DMS79 treated with DMSO at 0.1 percent for 48 hours (cell line): Measurements from ENCODE around the gene PPP1R16B.

ENCODE experiments used
- DNase-seq: peaks from one replicate; lab custom pipeline; 2025; lab: John Stamatoyannopoulos, UW

Gene PPP1R16B

DNA sequence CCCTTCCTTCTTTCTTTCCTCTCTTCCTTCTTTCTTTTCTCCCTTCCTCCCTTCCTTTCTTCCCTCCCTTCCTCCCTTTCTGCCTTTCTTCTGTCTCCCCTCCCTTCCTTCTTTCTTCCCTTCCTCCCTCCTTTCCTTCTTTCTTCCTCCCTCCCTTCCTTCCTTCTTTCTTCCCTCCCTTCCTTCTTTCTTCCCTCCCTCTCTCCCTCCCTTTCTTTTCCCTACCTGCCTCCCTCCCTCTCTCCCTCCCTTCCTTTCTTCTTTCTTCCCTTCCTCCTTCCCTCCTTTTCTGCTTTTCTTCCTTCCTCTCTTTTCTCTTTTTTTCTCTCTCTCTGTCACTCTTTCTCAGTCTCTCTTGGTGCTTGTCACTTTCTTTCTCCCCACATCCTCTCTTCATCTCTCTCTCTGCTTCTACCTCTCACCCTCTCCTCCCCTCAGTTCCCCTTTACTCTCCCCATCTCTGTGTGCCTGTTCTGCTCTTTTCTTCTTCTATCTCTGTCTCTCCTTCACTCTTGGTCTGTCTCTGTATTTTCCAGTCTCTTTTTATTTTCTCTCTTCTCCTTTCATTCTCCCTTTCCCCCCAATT is 90.6 kb downstream of the PPP1R16B start:
- no peak for DNase-seq

DNA sequence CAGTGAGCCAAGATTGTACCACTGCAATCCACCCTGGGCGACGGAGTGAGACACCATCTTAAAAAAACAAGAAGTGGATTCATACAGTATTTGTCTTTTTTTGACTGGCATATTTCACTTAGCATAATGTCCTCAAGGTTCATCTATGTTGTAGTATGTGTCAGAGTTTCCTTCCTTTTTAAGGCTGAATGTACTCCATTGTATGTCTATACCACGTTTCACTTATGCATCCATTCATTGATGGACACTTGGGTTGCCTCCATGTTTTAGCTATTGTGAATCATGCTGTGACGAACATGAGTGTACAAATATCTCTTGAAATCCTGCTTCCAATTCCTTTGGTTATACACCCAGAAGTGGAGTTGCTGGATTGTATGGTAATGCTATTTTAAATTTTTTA is 91.8 kb downstream of the PPP1R16B start:
- DNase-seq, result no peak

DNA sequence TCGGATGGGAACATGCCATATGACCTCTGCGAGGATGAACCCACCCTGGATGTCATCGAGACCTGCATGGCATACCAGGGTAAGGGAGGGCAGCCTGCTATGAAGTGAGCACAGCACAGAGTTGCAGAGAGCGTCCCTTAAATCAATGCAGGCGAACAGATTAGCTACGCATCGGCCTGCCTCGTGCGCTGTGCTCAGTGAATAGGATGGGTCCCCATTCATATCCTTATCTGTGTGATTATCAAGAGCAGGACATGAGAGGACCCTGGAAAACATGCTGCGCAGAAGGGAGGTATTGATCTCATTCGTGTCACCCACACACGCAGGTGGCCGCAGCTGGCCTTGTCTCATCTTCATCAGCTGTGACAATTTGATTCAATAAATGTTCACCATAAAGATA is 95.1 kb downstream of the PPP1R16B start:
- no peak for DNase-seq

DNA sequence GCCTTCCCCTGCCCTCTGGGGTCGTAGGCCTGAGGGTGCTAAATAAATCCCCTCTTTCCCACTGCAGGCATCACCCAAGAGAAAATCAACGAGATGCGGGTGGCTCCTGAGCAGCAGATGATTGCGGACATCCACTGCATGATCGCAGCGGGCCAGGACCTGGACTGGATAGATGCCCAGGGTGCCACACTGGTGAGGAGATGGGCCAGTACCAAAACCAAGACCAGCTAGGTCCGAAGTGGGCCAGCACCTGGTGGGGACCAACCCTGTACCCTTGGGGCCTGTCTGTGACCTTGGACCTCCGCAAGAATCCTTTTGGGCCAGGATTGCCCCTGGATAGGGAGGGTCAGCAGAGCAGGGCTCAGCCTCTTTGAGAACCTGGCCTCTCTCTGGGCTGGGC is 97.1 kb downstream of the PPP1R16B start:
- DNase-seq, result no peak

DNA sequence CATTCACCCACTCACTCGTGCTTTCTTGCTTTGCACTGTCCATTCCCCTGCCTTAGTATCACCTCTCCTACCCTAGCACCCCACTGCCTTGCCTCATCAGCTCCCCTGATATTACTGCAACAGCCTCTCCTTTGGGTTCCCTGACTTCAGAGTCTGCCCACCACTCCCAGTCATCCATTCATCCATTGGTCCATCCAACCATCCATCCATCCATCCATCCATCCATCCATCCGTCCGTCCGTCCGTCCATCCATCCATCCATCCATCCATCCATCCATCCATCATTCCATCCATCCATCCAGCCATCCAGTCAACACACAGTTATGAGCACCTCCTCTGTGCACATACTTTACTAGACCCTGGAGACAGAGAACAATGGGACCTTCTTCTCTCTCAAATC is 97.8 kb downstream of the PPP1R16B start:
- no peak for DNase-seq

DNA sequence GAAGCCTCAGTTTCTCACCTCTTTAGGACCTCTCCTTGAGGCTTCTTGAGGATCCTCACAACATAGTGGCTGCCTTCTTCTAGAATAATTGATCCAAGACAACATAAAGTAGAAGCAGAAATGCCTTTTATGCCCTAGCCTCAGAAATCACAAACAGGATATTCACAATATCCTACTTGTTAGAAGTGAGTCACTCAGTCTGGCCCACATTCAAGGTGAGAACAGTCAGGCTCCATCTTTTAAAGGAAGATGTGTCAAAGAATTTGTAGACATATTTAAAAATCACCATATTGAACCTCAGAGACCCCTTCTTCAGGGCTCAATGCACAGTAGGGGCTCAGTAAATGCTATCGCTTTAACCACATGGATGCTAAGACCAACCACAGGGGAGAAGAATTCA is 99.9 kb downstream of the PPP1R16B start:
- DNase-seq, result no peak

DNA sequence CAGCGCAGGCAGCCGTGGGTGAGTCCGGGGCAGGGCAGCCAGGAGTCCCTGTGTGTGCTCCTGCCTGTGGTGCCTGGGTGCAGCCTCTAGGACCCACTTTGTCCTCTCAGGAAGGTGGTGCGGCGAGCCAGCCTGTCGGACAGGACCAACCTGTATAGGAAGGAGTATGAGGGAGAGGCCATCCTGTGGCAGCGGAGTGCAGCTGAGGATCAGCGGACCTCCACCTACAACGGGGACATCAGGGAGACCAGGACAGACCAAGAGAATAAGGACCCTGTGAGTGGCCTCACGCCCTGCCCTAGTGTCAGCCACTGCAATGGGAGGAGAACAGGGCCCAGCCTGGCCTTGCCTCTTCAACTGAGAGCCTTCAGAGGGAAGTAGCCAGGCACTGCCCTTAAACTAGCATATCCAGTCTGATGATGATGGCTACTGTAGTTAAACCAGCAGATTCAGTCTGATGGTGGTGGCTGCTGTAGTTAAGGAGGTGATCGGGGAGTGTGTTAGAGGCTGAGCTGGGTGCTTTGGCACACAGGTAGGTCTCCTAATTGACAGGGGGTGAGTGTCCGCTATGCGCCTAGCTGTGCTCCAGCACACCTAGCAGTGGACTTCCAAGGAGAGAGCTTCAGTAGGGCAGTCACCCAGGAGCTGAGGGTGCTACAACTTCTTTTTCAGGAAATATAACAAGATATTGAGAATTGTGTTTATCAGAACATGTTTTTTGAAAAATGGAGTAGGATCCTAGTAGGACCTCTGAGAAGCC is 102.6 kb downstream of the PPP1R16B start:
- no peak for DNase-seq

DNA sequence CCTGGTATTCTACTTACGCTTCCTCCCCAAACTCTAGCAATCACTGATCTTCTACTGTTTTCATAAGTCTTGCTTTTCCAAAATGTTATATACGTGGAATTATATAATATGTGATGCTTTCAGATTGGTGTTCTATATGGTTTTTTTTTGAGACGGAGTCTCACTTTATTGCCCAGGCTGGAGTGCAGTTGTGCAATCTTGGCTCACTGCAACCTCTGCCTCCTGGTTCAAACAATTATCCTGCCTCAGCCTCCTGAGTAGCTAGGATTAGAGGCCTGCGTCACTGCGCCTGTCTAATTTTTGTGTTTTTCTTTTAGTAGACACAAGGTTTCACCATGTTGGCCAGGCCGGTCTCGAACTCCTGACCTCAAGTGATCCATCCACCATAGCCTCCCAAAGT is 109.9 kb downstream of the PPP1R16B start:
- no peak for DNase-seq

DNA sequence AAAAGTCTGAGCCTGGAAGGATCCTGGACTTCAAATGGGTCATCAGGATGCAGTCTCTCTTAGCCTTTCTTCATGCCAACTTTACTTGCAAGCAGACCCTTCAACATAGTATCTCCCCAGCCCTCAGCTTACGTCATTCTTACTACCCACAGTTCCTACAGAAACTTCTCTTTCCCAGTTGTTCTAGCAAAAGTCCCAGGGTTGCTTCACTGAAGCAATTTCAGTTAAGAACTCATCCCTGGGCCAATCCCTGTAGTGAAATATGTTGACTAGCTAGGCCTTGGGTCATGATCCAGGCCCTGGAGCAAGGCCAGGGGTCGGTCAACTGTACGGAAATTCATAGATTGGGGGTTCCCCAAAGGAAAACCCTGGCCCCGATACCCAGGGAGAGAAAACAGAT is 112.2 kb downstream of the PPP1R16B start:
- no peak for DNase-seq

DNA sequence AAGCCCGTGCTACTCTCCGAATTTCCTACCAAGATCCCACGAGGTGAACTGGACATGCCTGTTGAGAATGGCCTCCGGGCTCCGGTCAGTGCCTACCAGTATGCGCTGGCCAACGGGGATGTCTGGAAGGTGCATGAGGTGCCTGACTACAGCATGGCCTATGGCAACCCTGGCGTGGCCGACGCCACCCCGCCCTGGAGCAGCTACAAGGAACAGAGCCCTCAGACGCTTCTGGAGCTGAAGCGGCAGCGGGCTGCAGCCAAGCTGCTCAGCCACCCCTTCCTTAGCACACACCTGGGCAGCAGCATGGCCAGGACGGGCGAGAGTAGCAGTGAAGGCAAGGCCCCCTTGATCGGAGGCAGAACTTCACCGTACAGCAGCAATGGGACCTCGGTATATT is 112.7 kb downstream of the PPP1R16B start:
- DNase-seq, result no peak

DNA sequence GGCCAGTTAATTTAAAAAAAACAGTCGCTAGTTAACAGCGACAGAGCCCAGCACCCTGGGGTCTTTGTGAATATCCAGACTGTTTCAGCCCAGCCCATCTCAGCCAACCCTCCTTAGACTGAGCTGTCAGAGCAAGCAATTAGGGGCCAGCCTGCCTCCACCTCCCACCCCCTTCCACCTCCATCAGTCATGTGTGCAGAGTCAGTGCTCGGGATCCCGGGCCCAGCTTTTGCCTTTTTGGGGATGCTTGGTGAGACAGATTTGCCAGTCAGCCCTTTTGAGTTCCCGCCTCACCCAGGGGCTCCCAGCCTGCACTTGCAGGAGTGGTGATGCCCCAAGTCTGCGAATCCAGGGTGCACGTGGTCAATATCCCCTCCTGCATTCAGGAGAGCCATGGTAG is 114.2 kb downstream of the PPP1R16B start:
- DNase-seq, result no peak

DNA sequence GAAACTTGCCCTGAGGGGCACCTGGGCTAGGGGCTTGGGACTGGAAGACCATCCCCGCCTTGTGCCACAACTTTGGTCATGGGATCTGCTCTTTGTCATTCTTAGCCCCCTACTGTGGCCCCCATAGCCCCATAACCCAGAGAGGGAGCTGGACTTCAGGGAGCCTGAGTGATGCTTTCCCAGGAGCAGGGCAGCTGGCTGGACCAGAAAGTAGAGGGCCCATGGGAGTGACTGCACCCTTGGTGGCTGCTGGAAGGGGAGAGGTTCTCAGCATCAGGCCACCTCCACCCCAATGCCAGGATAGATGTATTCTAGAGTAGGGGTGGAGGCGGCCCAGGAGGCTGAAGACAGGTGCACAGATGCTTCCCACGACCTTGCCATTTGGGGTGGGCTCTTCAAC is 114.9 kb downstream of the PPP1R16B start:
- DNase-seq, result no peak

DNA sequence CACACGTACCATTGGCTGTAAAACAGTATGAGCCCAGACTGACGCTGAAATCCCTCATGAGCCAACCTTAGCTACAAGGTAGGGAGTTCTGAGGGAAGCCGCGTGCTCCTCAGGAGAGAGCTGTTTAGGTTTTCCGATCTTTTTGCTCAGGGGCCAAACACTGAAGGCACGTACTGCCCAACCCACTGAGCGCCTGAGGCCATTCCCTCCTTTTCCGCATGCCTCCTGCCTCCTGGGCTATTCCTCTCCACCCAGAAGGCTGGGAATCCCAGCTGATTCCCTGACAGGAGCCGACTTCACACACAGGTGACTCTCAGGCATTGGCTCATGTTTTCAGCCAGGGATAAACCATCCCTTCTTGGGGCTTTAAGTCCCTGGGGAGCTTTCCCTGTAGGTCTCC is 115.4 kb downstream of the PPP1R16B start:
- no peak for DNase-seq

DNA sequence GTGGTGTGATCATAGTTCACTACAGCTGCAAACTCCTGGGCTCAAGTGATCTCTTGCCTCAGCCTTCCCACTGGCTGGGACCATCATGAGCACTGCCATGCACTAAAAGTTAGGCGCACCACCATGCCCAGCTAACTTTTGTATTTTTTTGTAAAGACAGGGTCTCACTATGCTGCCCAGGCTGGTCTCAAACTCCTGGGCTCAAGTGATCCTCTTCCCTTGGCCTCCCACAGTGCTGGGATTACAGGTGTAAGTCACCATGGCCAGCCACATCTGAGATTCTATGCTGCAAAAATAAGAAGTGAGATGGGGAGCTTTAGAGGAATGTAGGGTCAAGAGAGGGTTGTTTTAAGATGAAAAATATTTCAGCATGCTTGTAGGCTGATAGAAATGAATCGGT is 119.2 kb downstream of the PPP1R16B start:
- DNase-seq, result no peak

DNA sequence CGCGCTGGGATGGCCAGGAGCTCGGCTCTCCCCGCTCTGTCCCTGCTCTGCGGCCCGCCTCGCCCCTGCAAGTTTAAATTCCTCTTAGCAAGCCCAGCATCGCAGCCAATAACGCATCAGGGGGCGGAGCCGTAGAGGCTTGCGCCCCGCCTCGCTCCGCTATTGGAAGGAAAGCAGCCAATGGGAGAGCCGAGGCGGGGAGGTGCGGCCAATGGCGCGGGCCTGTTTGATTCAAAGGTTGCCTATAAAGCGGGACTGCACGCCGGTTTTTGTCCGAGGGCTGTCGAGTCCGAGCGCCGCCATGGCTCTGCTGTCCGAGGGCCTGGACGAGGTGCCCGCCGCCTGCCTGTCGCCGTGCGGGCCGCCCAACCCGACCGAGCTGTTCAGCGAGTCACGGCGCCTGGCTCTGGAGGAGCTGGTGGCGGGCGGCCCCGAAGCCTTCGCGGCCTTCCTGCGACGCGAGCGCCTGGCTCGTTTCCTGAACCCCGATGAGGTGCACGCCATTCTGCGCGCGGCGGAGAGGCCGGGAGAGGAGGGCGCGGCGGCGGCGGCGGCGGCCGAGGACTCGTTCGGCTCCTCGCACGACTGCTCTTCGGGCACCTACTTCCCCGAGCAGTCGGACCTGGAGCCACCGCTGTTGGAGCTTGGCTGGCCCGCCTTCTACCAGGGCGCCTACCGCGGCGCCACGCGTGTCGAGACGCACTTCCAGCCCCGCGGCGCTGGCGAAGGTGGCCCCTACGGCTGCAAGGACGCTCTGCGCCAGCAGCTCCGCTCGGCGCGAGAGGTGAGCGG is 120.8 kb downstream of the PPP1R16B start, which contains the start of gene FAM83D:
Gene FAM83D, plus strand, starts transcription at position 276 of the 792 bp plus-strand sequence. Its CDS starts 26 bp downstream, at position 302.
- peak; percentile 80 for DNase-seq

DNA sequence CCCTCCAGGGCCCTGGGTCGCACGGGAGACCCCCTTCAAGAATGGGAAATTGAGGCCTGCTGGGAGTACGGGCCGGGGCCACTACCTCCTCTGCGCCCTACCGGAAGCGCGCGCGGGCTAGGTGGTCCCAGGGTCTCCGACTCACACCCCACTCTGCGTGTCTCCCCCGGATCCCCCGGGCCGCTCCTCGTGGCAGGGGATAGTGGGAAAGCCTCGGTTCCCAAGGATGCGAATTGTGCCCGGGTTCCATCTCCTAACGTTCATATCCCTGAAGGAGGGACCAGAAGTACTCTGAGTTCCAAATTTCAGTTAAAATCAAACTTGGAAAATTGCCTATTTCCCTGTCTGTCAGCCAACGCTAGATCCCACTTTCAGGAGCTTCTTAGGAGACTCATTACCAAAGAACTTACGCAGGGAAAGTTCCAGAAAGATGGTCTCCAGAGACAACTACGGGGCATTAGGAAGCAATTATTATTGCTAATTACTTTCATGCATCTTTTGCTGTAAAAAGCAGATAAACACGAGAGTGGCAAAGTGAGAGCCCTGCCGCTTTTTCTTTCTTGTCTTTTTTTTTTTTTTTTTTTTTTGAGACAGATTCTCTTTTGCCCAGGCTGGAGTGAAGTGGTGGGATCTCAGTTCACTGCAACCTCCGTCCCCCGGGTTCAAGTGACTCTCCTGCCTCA is 121.6 kb downstream of the PPP1R16B start:
- DNase-seq, result no peak

DNA sequence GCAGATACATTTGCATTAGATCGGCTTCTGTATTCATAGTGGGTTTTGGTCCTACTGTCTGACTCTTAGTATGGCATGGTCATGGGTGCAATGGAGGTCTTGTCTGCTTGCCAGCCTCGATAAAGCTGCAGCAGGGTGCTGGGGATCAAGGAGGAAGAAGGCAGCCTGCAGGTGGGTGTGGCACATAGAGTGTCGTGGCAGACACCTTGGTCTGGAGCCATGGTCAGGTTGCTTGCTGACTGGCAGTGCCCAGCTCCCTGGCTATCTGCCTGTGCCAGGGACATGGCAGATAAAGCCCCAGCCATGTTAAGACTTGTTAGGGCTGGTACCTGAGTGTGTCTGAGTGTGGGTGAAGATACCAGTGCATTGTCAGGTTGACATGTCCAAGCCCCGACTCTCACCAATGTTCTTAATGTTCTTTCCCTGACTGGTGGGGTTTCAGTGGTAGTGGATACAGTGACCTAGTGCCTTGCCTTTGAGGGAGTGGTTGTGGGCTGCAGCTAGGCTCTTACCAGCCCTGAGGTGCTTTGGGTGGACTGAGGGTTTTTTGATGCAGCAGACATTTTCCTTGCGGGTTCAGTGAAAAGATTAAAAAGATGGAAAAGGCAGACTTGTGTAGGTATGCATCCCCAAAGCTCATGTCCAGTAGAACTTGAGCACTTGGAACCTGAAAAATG is 122.5 kb downstream of the PPP1R16B start:
- no peak for DNase-seq

DNA sequence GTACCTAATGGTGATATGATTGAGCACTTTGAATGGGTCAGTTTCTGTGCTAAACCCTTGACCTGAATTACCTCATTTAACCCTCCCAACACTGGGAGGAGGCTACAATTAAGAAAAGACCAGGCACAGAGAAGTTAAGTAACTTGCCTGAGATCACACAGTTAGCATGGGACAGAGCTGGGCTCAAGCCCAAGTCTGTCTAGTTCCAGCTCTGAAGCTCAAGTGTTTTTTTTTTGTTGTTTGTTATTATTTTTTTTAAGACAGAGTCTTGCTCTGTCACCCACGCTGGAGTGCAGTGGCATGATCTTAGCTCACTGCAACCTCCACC is 124.7 kb downstream of the PPP1R16B start:
- no peak for DNase-seq

DNA sequence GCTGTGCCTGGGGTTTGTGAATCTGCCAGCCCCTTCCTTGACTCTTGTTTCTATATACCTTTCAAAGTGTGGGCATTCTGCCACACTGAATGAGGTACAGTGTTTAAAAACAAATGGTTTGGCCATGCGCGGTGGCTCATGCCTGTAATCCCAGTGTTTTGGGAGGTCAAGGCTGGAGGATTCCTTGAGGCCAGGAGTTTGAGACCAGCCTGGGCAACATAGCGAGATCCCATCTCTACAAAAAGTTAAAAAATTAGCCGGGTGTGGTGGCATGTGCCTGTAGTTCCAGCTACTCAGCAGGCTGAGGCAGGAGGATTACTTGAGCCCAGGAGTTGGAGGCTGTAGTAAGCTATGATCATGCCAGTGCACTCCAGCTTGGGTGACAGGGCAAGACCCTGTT is 126.5 kb downstream of the PPP1R16B start:
- DNase-seq, result no peak

DNA sequence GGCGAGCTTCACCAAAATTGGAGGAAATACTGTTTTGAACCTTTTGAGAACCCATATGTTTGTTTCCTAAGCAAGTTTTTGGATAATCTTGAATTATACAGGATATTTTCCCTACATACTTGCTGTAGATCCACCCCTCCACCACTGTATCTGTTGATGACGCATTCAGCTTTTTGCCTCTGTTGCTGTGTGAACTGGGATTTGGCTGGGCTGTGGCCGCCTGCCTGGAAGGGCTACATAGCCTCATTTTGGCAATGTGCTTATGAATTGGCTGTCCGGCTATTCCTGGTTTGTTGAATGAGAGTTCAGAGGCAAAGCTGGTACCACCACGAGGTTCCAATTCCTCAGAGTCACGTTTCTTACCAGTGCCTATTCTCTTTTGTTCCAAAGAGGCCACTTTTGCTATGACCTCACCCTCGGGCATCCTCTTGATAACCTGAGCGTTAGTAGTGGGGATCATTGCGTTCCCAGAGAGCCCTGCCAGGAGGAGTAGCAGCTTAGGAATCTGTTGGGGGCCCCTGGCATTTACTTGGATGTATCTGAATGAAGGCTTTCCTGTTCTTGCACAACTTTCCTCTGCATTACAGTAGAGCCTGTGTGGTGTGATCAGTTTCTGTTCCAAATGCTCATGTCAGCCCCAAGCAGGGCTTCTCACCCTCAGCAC is 127.1 kb downstream of the PPP1R16B start:
- no peak for DNase-seq

DNA sequence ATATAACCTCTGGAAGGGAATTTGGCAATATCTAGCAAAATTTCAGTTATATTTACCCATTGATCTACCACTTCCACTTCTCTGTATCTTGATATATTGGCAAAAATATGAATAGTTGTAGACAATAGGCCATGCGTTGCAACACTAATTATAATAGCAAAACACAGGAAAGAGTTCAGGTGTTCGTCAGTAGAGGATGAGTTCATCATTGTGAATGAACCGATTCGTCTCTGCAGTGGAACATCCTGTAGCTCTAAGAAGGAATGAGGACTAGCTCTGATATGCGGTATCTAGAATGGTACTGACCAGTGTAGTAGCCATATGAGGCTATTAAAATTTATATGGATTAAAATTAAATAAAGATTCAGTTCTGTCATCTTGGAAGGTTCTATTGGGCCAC is 129.0 kb downstream of the PPP1R16B start:
- no peak for DNase-seq

DNA sequence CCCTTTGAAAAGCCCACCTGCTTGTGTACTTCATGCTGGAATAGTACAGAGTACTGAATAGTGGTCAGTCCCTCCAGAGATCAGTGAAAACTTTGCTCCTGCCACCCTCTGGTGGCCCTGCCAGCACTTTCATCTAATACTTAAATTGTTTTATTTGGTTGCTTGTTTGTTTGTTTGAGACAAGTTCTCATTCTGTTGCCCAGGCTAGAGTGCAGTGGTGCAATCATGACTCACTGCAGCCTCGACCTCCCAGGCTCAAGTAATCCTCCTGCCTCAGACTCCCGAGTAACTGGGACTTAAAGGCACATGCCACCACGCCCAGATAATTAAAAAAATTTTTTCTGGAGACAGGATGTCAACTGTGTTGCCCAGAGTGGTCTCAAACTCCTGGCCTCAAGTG is 129.8 kb downstream of the PPP1R16B start:
- no peak for DNase-seq
